Activated naive CD4-positive, alpha-beta T cell treated with anti-CD3 and anti-CD28 coated beads, Interleukin-2, amount 10 ng/mL, durations not matched to agents 7 days and 5 days (primary cell): ENCODE data around the gene PPP3R1.
A peak's percentile ranks its signal among the peaks of the same experiment; 100 is the strongest.
"Not testable (repeated sequence)": the region's sequence is repeated elsewhere in the genome, so short reads cannot be mapped to it uniquely, and the experiment has no call there.

ENCODE experiments used
- CTCF ChIA-PET: fragments of 350-600 bp; sonication (Branson Sonifier 250); formaldehyde crosslinking; loops from one replicate; lab custom pipeline; 2021; ENCODE audit warnings: antibody characterized with exemption; lab: Charles Lee
- DNase-seq: peaks from one replicate; pipeline ENCODE4 v3.0.0-alpha.2; 2020
- H3K27ac Mint-ChIP-seq: one replicate; pipeline ENCODE4 v1.8.0; 2021; ENCODE audit warnings: mild to moderate bottlenecking, moderate library complexity, mixed read lengths
- H3K27me3 Mint-ChIP-seq: one replicate; pipeline ENCODE4 v1.8.0; 2021; ENCODE audit warnings: mild to moderate bottlenecking, mixed read lengths
- H3K36me3 Mint-ChIP-seq: one replicate; pipeline ENCODE4 v1.8.0; 2021; ENCODE audit warnings: mixed read lengths
- H3K4me1 Mint-ChIP-seq: one replicate; pipeline ENCODE4 v1.8.0; 2021; ENCODE audit warnings: mixed read lengths
- H3K4me3 Mint-ChIP-seq: one replicate; pipeline ENCODE4 v1.8.0; 2021; ENCODE audit warnings: mild to moderate bottlenecking, moderate library complexity, mixed read lengths
- H3K9me3 Mint-ChIP-seq: one replicate; pipeline ENCODE4 v1.8.0; 2021; ENCODE audit warnings: mixed read lengths

PPP3R1 gene

GRCh38 chr2:68182902-68183301 is 69.4 kb downstream of the PPP3R1 start:
- Mint-ChIP-seq H3K27ac (no peak overlapping the region), H3K4me3 (no peak overlapping the region), H3K9me3 (no peaks in the 10 kb centered on the region), H3K4me1 (no peaks in the 10 kb centered on the region), H3K27me3 (no peaks in the 10 kb centered on the region), H3K36me3 (peaks cover 34% of the 10 kb centered on the region)
- CTCF ChIA-PET: interaction anchor here (1.5 to 2.5 kb wide), 2 partner anchors 61 to 100 kb away, joined by 3 to 9 read pairs; no protein-coding TSS in a partner anchor
- DNase-seq: no peak

GRCh38 chr2:68178954-68179627 is 73.2 kb downstream of the PPP3R1 start:
- DNase-seq: no peak
- Mint-ChIP-seq H3K27me3 (no peaks in the 10 kb centered on the region), H3K27ac (no peak overlapping the region), H3K9me3 (no peaks in the 10 kb centered on the region), H3K36me3 (peaks cover 29% of the 10 kb centered on the region), H3K4me1 (no peaks in the 10 kb centered on the region), H3K4me3 (no peak overlapping the region)
- CTCF ChIA-PET: no interaction called here

GRCh38 chr2:68178432-68178831 is 73.9 kb downstream of the PPP3R1 start:
- H3K36me3 Mint-ChIP-seq: peaks cover 31% of the 10 kb centered on the region
- H3K27me3 Mint-ChIP-seq: no peaks in the 10 kb centered on the region
- no peaks in the 10 kb centered on the region for H3K9me3 Mint-ChIP-seq
- peaks cover 5% of the 10 kb centered on the region for H3K4me1 Mint-ChIP-seq
- no peak for DNase-seq
- CTCF ChIA-PET: interaction anchor here (1.9 kb wide), 1 partner anchor 7 kb away, joined by 5 read pairs; no protein-coding TSS in a partner anchor
- H3K27ac Mint-ChIP-seq: no peak overlapping the region
- no peak overlapping the region for H3K4me3 Mint-ChIP-seq

- Mint-ChIP-seq H3K4me3 (no peak overlapping the region), H3K9me3 (no peaks in the 10 kb centered on the region), H3K27ac (no peak overlapping the region), H3K36me3 (peaks cover 32% of the 10 kb centered on the region), H3K27me3 (no peaks in the 10 kb centered on the region), H3K4me1 (peaks cover 10% of the 10 kb centered on the region)
- CTCF ChIA-PET: interaction anchor here (1.9 kb wide), 1 partner anchor 8 kb away, joined by 5 read pairs; no protein-coding TSS in a partner anchor
- DNase-seq: no peak
These were observed 74.8 kb downstream of the PPP3R1 start for GRCh38 chr2:68177541-68177940.

- no peak for DNase-seq
- Mint-ChIP-seq H3K27me3 (no peaks in the 10 kb centered on the region), H3K9me3 (no peaks in the 10 kb centered on the region), H3K4me3 (no peak overlapping the region), H3K36me3 (peaks cover 25% of the 10 kb centered on the region), H3K4me1 (peaks cover 10% of the 10 kb centered on the region), H3K27ac (no peak overlapping the region)
- CTCF ChIA-PET: interaction anchor here (1.9 kb wide), 1 partner anchor 9 kb away, joined by 5 read pairs; no protein-coding TSS in a partner anchor
These were observed 75.7 kb downstream of the PPP3R1 start for GRCh38 chr2:68176657-68177056.

GRCh38 chr2:68175210-68175609 is 77.1 kb downstream of the PPP3R1 start:
- CTCF ChIA-PET: interaction anchor here (1.3 to 2.1 kb wide), 2 partner anchors 10 to 53 kb away, joined by 4 to 12 read pairs; no protein-coding TSS in a partner anchor
- H3K27ac Mint-ChIP-seq, H3K9me3 Mint-ChIP-seq, DNase-seq, H3K4me1 Mint-ChIP-seq, H3K27me3 Mint-ChIP-seq, H3K4me3 Mint-ChIP-seq: not testable (repeated sequence)
- peaks cover 22% of the 10 kb centered on the region for H3K36me3 Mint-ChIP-seq

- H3K27ac Mint-ChIP-seq: peak overlapping the region; percentile 13
- H3K36me3 Mint-ChIP-seq: peaks cover 22% of the 10 kb centered on the region
- H3K27me3 Mint-ChIP-seq: no peaks in the 10 kb centered on the region
- no peak for DNase-seq
- CTCF ChIA-PET: interaction anchor here (0.5 kb wide), 1 partner anchor 30 kb away, joined by 4 read pairs; no protein-coding TSS in a partner anchor
- H3K9me3 Mint-ChIP-seq: no peaks in the 10 kb centered on the region
- H3K4me3 Mint-ChIP-seq: no peak overlapping the region
- H3K4me1 Mint-ChIP-seq: peaks cover 10% of the 10 kb centered on the region
These were observed 79.2 kb downstream of the PPP3R1 start for GRCh38 chr2:68172990-68173700.

GRCh38 chr2:68172521-68172920 is 79.8 kb downstream of the PPP3R1 start:
- Mint-ChIP-seq H3K4me3 (no peak overlapping the region), H3K27ac (no peak overlapping the region), H3K4me1 (peaks cover 10% of the 10 kb centered on the region), H3K9me3 (no peaks in the 10 kb centered on the region), H3K36me3 (peaks cover 22% of the 10 kb centered on the region), H3K27me3 (no peaks in the 10 kb centered on the region)
- DNase-seq: no peak
- CTCF ChIA-PET: no interaction called here

GRCh38 chr2:68171684-68172083 is 80.6 kb downstream of the PPP3R1 start:
- Mint-ChIP-seq H3K4me3 (no peak overlapping the region), H3K4me1 (peaks cover 10% of the 10 kb centered on the region), H3K27ac (no peak overlapping the region), H3K27me3 (no peaks in the 10 kb centered on the region), H3K9me3 (no peaks in the 10 kb centered on the region), H3K36me3 (peaks cover 19% of the 10 kb centered on the region)
- no peak for DNase-seq
- CTCF ChIA-PET: no interaction called here

GRCh38 chr2:68171146-68171545 is 81.2 kb downstream of the PPP3R1 start:
- H3K4me1 Mint-ChIP-seq: peaks cover 10% of the 10 kb centered on the region
- DNase-seq: no peak
- H3K27me3 Mint-ChIP-seq: no peaks in the 10 kb centered on the region
- H3K9me3 Mint-ChIP-seq: no peaks in the 10 kb centered on the region
- H3K27ac Mint-ChIP-seq: no peak overlapping the region
- peaks cover 23% of the 10 kb centered on the region for H3K36me3 Mint-ChIP-seq
- no peak overlapping the region for H3K4me3 Mint-ChIP-seq
- CTCF ChIA-PET: no interaction called here

- CTCF ChIA-PET: interaction anchor here (0.9 kb wide), 1 partner anchor 30 kb away, joined by 3 read pairs; no protein-coding TSS in a partner anchor
These were observed 83.0 kb downstream of the PPP3R1 start for GRCh38 chr2:68169308-68169707.

GRCh38 chr2:68167186-68167585 is 85.1 kb downstream of the PPP3R1 start:
- Mint-ChIP-seq H3K27ac (no peak overlapping the region), H3K4me1 (no peaks in the 10 kb centered on the region), H3K9me3 (no peaks in the 10 kb centered on the region), H3K36me3 (peaks cover 25% of the 10 kb centered on the region), H3K4me3 (no peak overlapping the region), H3K27me3 (no peaks in the 10 kb centered on the region)
- CTCF ChIA-PET: no interaction called here
- no peak for DNase-seq

More at GRCh38 chr2:68169308-68169707, 83.0 kb downstream of the PPP3R1 start:
- DNase-seq: no peak
- H3K27ac Mint-ChIP-seq: no peak overlapping the region
- no peak overlapping the region for H3K4me3 Mint-ChIP-seq
- H3K27me3 Mint-ChIP-seq: no peaks in the 10 kb centered on the region
- H3K4me1 Mint-ChIP-seq: peaks cover 10% of the 10 kb centered on the region
- H3K9me3 Mint-ChIP-seq: no peaks in the 10 kb centered on the region
- H3K36me3 Mint-ChIP-seq: peaks cover 22% of the 10 kb centered on the region

GRCh38 chr2:68163641-68164040 is 88.7 kb downstream of the PPP3R1 start:
- CTCF ChIA-PET: no interaction called here
- no peaks in the 10 kb centered on the region for H3K9me3 Mint-ChIP-seq
- H3K27ac Mint-ChIP-seq: no peak overlapping the region
- no peaks in the 10 kb centered on the region for H3K27me3 Mint-ChIP-seq
- no peak overlapping the region for H3K4me3 Mint-ChIP-seq
- H3K36me3 Mint-ChIP-seq: peaks cover 41% of the 10 kb centered on the region
- peaks cover 13% of the 10 kb centered on the region for H3K4me1 Mint-ChIP-seq
- DNase-seq: no peak

GRCh38 chr2:68158134-68158447 is 94.2 kb downstream of the PPP3R1 start:
- Mint-ChIP-seq H3K9me3 (no peaks in the 10 kb centered on the region), H3K27ac (peak overlapping the region; percentile 95), H3K4me1 (peaks cover 41% of the 10 kb centered on the region), H3K27me3 (no peaks in the 10 kb centered on the region), H3K4me3 (peak overlapping the region; percentile 91), H3K36me3 (peaks cover 25% of the 10 kb centered on the region)
- CTCF ChIA-PET: interaction anchor here (1.3 to 1.4 kb wide), 2 partner anchors 28 to 31 kb away, joined by 3 to 6 read pairs; no protein-coding TSS in a partner anchor
- no peak for DNase-seq
